HUES6 (cell line): ENCODE results near the gene ADAMTSL4.

ENCODE experiments used
- H3K27ac ChIP-seq: 2 replicates; pipeline ENCODE4 v1.7.0; 2013; ENCODE audit warnings: low read depth, mild to moderate bottlenecking, low read length, inconsistent platforms
- H3K27me3 ChIP-seq: 2 replicates; pipeline ENCODE4 v1.6.1; 2013; ENCODE audit warnings: low read length; ENCODE audit not compliant: control insufficient read depth, insufficient read depth
- H3K36me3 ChIP-seq: 2 replicates; pipeline ENCODE4 v1.6.1; 2013; ENCODE audit warnings: low read length; ENCODE audit not compliant: control insufficient read depth, insufficient read depth
- H3K4me1 ChIP-seq: 2 replicates; pipeline ENCODE4 v1.6.1; 2013; ENCODE audit warnings: low read length; ENCODE audit not compliant: control insufficient read depth, insufficient read depth
- H3K4me3 ChIP-seq: 2 replicates; pipeline ENCODE4 v1.5.1; 2013; ENCODE audit warnings: low read depth, low read length
- H3K9ac ChIP-seq: one replicate; pipeline ENCODE4 v1.6.1; 2013; ENCODE audit warnings: mild to moderate bottlenecking, low read length
- H3K9me3 ChIP-seq: 2 replicates; pipeline ENCODE4 v1.6.1; 2013; ENCODE audit warnings: low read depth, low read length; ENCODE audit not compliant: control insufficient read depth, insufficient read depth

The ADAMTSL4 gene

GRCh38 chr1:150548632-150549495 lies at the start of gene ADAMTSL4:
Gene ADAMTSL4, plus strand, starts transcription at chr1:150549408. Its CDS starts 2,881 bp downstream, at chr1:150552289.
- H3K4me3 ChIP-seq: peak within 1 kb of the TSS; percentile 65
- no peaks in the 10 kb centered on the region for H3K9me3 ChIP-seq
- no peak within 1 kb of the TSS for H3K27ac ChIP-seq
- H3K4me1 ChIP-seq: peaks cover 30% of the 10 kb centered on the region
- peak within 1 kb of the TSS; percentile 65 for H3K9ac ChIP-seq
- H3K36me3 ChIP-seq: no peaks in the 10 kb centered on the region
- H3K27me3 ChIP-seq: peaks cover 17% of the 10 kb centered on the region

GRCh38 chr1:150505431-150505830 lies 43.8 kb upstream of the ADAMTSL4 start:
- no peak overlapping the region for H3K27ac ChIP-seq

GRCh38 chr1:150507912-150508864 lies 41.0 kb upstream of the ADAMTSL4 start, which contains the start of gene ECM1:
Gene ECM1, plus strand, starts transcription at chr1:150508109. Its CDS starts 101 bp downstream, at chr1:150508210.
- Histone ChIP-seq H3K9ac (peak within 1 kb of the TSS; percentile 13), H3K4me3 (no peak within 1 kb of the TSS; the same call in 1 of the 2 replicates), H3K27me3 (no peaks in the 10 kb centered on the region), H3K27ac (no peak within 1 kb of the TSS; the same call in 1 of the 2 replicates), H3K36me3 (peaks cover 50% of the 10 kb centered on the region), H3K9me3 (no peaks in the 10 kb centered on the region), H3K4me1 (peaks cover 16% of the 10 kb centered on the region; the same call in 1 of the 2 replicates)

More at GRCh38 chr1:150505431-150505830, 43.8 kb upstream of the ADAMTSL4 start:
- H3K4me3 ChIP-seq: no peak overlapping the region
- no peaks in the 10 kb centered on the region for H3K27me3 ChIP-seq
- no peak overlapping the region for H3K9ac ChIP-seq
- no peaks in the 10 kb centered on the region for H3K9me3 ChIP-seq
- H3K36me3 ChIP-seq: peaks cover 52% of the 10 kb centered on the region
- peaks cover 16% of the 10 kb centered on the region; the same call in 1 of the 2 replicates for H3K4me1 ChIP-seq

GRCh38 chr1:150508982-150509381 lies 40.2 kb upstream of the ADAMTSL4 start:
- peaks cover 16% of the 10 kb centered on the region; the same call in 1 of the 2 replicates for H3K4me1 ChIP-seq
- no peak overlapping the region for H3K9ac ChIP-seq
- no peak overlapping the region for H3K27ac ChIP-seq
- peaks cover 46% of the 10 kb centered on the region for H3K36me3 ChIP-seq
- H3K9me3 ChIP-seq: no peaks in the 10 kb centered on the region
- H3K4me3 ChIP-seq: no peak overlapping the region
- no peaks in the 10 kb centered on the region for H3K27me3 ChIP-seq

- Histone ChIP-seq H3K9ac (no peak overlapping the region), H3K27me3 (no peaks in the 10 kb centered on the region), H3K4me1 (peaks cover 15% of the 10 kb centered on the region), H3K36me3 (peaks cover 21% of the 10 kb centered on the region), H3K4me3 (no peak overlapping the region), H3K27ac (no peak overlapping the region), H3K9me3 (no peaks in the 10 kb centered on the region)
These were observed 37.7 kb upstream of the ADAMTSL4 start for GRCh38 chr1:150511551-150511950.

GRCh38 chr1:150511985-150512660 lies 37.1 kb upstream of the ADAMTSL4 start:
- Histone ChIP-seq H3K4me1 (peaks cover 16% of the 10 kb centered on the region), H3K27ac (no peak overlapping the region), H3K9ac (no peak overlapping the region), H3K4me3 (no peak overlapping the region), H3K9me3 (no peaks in the 10 kb centered on the region), H3K27me3 (no peaks in the 10 kb centered on the region), H3K36me3 (peaks cover 15% of the 10 kb centered on the region)

GRCh38 chr1:150512846-150513245 lies 36.4 kb upstream of the ADAMTSL4 start:
- Histone ChIP-seq H3K9ac (no peak overlapping the region), H3K27me3 (no peaks in the 10 kb centered on the region), H3K4me1 (peaks cover 11% of the 10 kb centered on the region), H3K9me3 (no peaks in the 10 kb centered on the region), H3K27ac (no peak overlapping the region), H3K36me3 (peaks cover 11% of the 10 kb centered on the region; the same call in 1 of the 2 replicates), H3K4me3 (no peak overlapping the region)

- Histone ChIP-seq H3K36me3 (peaks cover 8% of the 10 kb centered on the region; the same call in 1 of the 2 replicates), H3K4me3 (no peak overlapping the region), H3K27ac (no peak overlapping the region), H3K4me1 (peaks cover 6% of the 10 kb centered on the region), H3K27me3 (no peaks in the 10 kb centered on the region), H3K9me3 (no peaks in the 10 kb centered on the region), H3K9ac (no peak overlapping the region)
These were observed 35.8 kb upstream of the ADAMTSL4 start for GRCh38 chr1:150513351-150513791.

- no peaks in the 10 kb centered on the region for H3K27me3 ChIP-seq
These were observed 34.9 kb upstream of the ADAMTSL4 start for GRCh38 chr1:150514260-150514659.

GRCh38 chr1:150514913-150515327 lies 34.3 kb upstream of the ADAMTSL4 start:
- peak overlapping the region; percentile 4; the same call in 1 of the 2 replicates for H3K27ac ChIP-seq

More at GRCh38 chr1:150514260-150514659, 34.9 kb upstream of the ADAMTSL4 start:
- Histone ChIP-seq H3K9ac (no peak overlapping the region), H3K4me3 (0 out of 2 replicates have a peak overlapping the region, but pooled peaks have one; percentile 73), H3K4me1 (peaks cover 4% of the 10 kb centered on the region), H3K9me3 (no peaks in the 10 kb centered on the region), H3K27ac (no peak overlapping the region), H3K36me3 (peaks cover 8% of the 10 kb centered on the region; the same call in 1 of the 2 replicates)

More at GRCh38 chr1:150514913-150515327, 34.3 kb upstream of the ADAMTSL4 start:
- H3K9me3 ChIP-seq: no peaks in the 10 kb centered on the region
- peaks cover 4% of the 10 kb centered on the region for H3K4me1 ChIP-seq
- peak overlapping the region; percentile 64 for H3K9ac ChIP-seq
- H3K36me3 ChIP-seq: peaks cover 8% of the 10 kb centered on the region; the same call in 1 of the 2 replicates
- H3K27me3 ChIP-seq: no peaks in the 10 kb centered on the region
- peak overlapping the region; percentile 73 for H3K4me3 ChIP-seq
